Osteocyte (in vitro differentiated cells): ENCODE data around the gene PTPRM. TPM values are rescaled to one million over a fixed set of nuclear protein-coding genes. Genes with fewer than 3 reads are reported as not detected.

Experiments
- DNase-seq: peaks from one replicate; pipeline ENCODE4 v3.0.0; 2021; ENCODE audit warnings: mixed read lengths; ENCODE audit not compliant: unreplicated experiment; ENCODE audit errors: extremely low spot score
- H3K27ac Mint-ChIP-seq: one replicate; pipeline ENCODE4 v1.8.0; 2021; ENCODE audit warnings: mild to moderate bottlenecking, mixed read lengths; ENCODE audit not compliant: unreplicated experiment
- H3K27me3 Mint-ChIP-seq: one replicate; pipeline ENCODE4 v1.8.0; 2021; ENCODE audit warnings: mixed read lengths; ENCODE audit not compliant: unreplicated experiment
- H3K36me3 Mint-ChIP-seq: one replicate; pipeline ENCODE4 v1.8.0; 2021; ENCODE audit warnings: mixed read lengths; ENCODE audit not compliant: unreplicated experiment
- H3K4me1 Mint-ChIP-seq: one replicate; pipeline ENCODE4 v1.8.0; 2021; ENCODE audit warnings: mixed read lengths; ENCODE audit not compliant: unreplicated experiment
- H3K4me3 Mint-ChIP-seq: one replicate; pipeline ENCODE4 v1.8.0; 2021; ENCODE audit warnings: mild to moderate bottlenecking, moderate library complexity, mixed read lengths; ENCODE audit not compliant: unreplicated experiment
- H3K9me3 Mint-ChIP-seq: one replicate; pipeline ENCODE4 v1.8.0; 2021; ENCODE audit warnings: mixed read lengths; ENCODE audit not compliant: unreplicated experiment
- CTCF ChIP-seq: fragments of 200-600 bp; sonication (generic); IDR thresholded peaks from 2 replicates; pipeline ENCODE4 v1.5.0; 2021; ENCODE audit warnings: antibody characterized with exemption, mild to moderate bottlenecking, moderate library complexity
- total RNA-seq: library from RNA; stranded (reverse); gene quantifications from 2 replicates; pipeline ENCODE4 v1.2.1, GENCODE V29; 2021

PTPRM gene
- total RNA-seq, 1 donor from 2014 or later: 105 TPM

- peak; percentile 37 for TF ChIP-seq CTCF
- Mint-ChIP-seq H3K9me3 (peaks cover 5% of the 10 kb centered on the region), H3K4me1 (peaks cover 30% of the 10 kb centered on the region), H3K36me3 (peaks cover 4% of the 10 kb centered on the region), H3K27me3 (no peaks in the 10 kb centered on the region), H3K4me3 (no peak overlapping the region), H3K27ac (no peak overlapping the region)
- DNase-seq: no peak
These were observed 305.5 kb downstream of the PTPRM start for GRCh38 chr18:7872569-7872968.

- Mint-ChIP-seq H3K36me3 (no peaks in the 10 kb centered on the region), H3K27me3 (no peaks in the 10 kb centered on the region), H3K9me3 (no peaks in the 10 kb centered on the region), H3K4me1 (peaks cover 38% of the 10 kb centered on the region), H3K4me3 (no peak overlapping the region), H3K27ac (no peak overlapping the region)
- TF ChIP-seq CTCF: no peak
- DNase-seq: no peak
These were observed 306.2 kb downstream of the PTPRM start for GRCh38 chr18:7873316-7873715.

GRCh38 chr18:7876354-7877104 lies 309.4 kb downstream of the PTPRM start:
- Mint-ChIP-seq H3K4me3 (no peak overlapping the region), H3K9me3 (no peaks in the 10 kb centered on the region), H3K27ac (no peak overlapping the region), H3K4me1 (peaks cover 49% of the 10 kb centered on the region), H3K36me3 (no peaks in the 10 kb centered on the region), H3K27me3 (no peaks in the 10 kb centered on the region)
- no peak for DNase-seq
- TF ChIP-seq CTCF: no peak

- peak overlapping the region; percentile 50 for H3K27ac Mint-ChIP-seq
- DNase-seq: no peak
- no peaks in the 10 kb centered on the region for H3K9me3 Mint-ChIP-seq
- H3K36me3 Mint-ChIP-seq: no peaks in the 10 kb centered on the region
- TF ChIP-seq CTCF: peak; percentile 18
- no peak overlapping the region for H3K4me3 Mint-ChIP-seq
- no peaks in the 10 kb centered on the region for H3K27me3 Mint-ChIP-seq
- peaks cover 40% of the 10 kb centered on the region for H3K4me1 Mint-ChIP-seq
These were observed 310.5 kb downstream of the PTPRM start for GRCh38 chr18:7877609-7878008.

- Mint-ChIP-seq H3K9me3 (no peaks in the 10 kb centered on the region), H3K27me3 (no peaks in the 10 kb centered on the region), H3K36me3 (no peaks in the 10 kb centered on the region), H3K4me3 (no peak overlapping the region), H3K27ac (peak overlapping the region; percentile 41), H3K4me1 (peaks cover 32% of the 10 kb centered on the region)
- no peak for TF ChIP-seq CTCF
- no peak for DNase-seq
These were observed 311.4 kb downstream of the PTPRM start for GRCh38 chr18:7878265-7879211.
